ENCODE data around the gene VPS37D. TPM values are rescaled to one million over a fixed set of nuclear protein-coding genes. Genes with fewer than 3 reads are reported as not detected.
"Not testable (repeated sequence)": the region's sequence is repeated elsewhere in the genome, so short reads cannot be mapped to it uniquely, and the experiment has no call there.

Gene VPS37D
- total RNA-seq, 1 donor from 2014 or later = 6.6 TPM

DNA sequence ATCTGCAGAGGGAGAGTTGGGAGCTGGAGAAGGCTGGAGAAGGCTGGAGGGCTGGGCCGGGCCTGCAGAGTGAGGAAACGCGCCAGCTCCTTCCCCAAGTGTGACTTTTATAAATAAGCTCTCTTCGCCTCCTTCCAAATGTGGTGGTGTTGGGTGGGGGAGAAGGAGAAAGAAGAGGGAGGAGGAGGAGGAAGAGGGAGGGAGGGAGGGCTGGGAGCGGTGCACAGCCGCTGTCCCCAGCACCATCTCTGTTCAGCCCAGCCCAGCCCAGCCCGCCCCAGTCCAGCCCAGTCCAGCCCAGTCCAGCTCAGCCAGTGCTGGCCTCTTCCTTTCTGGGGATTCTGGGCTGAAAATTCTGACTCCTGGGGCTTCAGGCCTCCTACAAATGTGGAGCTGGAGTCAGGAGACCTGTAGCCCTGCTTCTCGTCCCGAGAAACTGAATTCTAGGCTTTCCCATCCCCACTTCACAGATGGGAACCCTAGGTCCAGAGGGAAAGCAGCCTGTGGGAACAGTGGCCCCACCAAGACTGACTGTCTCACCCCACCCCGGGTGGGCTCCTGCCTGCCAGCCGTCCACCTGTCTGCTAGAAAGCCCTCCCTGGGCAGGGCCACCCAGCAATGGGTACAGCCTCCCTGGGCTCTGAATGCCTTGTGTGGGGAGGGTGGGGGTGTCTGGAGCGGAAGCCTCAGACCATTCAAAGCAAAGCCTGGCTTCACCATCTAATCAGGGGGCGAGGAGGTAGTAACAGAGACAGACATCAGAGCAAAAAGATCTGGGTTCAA is 49.6 kb downstream of the VPS37D start:
- peaks cover 7% of the 10 kb centered on the region for H3K36me3 Mint-ChIP-seq (ENCODE audit: low read depth)
- no peak for DNase-seq (ENCODE audit: low spot score)
- peak overlapping the region; percentile 76 for H3K4me3 Mint-ChIP-seq (ENCODE audit: unreplicated experiment)
- TF ChIP-seq CTCF (IDR thresholded peaks at IDR 0.05) = no peak
- peaks cover 61% of the 10 kb centered on the region for H3K4me1 Mint-ChIP-seq (ENCODE audit: low read depth)
- H3K27me3 Mint-ChIP-seq (ENCODE audit: low read depth) = no peaks in the 10 kb centered on the region
- H3K9me3 Mint-ChIP-seq (ENCODE audit: low read depth) = no peaks in the 10 kb centered on the region
- peak overlapping the region; percentile 91 for H3K27ac Mint-ChIP-seq (ENCODE audit: unreplicated experiment)

DNA sequence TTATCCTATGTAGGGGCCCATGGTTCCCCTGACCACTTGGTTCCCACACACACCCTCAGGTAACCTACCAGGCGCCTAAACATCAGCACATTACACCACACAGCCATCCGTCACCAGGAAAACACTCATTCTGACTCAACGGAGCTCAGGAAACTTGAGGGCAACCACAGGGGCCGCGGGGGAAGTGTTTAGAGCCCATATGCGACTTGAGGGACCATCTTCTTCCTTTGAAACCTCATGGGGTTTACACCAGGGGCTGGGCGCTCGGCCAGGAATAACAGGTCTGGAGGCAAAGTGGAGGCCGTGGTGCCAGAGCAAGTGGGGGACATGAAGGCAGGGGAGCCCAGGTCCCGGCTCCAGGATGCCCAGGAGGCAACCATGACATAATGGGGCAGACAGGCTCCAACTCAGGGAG is 50.4 kb downstream of the VPS37D start:
- no peaks in the 10 kb centered on the region for H3K9me3 Mint-ChIP-seq (ENCODE audit: low read depth)
- H3K27ac Mint-ChIP-seq (ENCODE audit: unreplicated experiment) = peak overlapping the region; percentile 91
- peaks cover 3% of the 10 kb centered on the region for H3K36me3 Mint-ChIP-seq (ENCODE audit: low read depth)
- H3K4me1 Mint-ChIP-seq (ENCODE audit: low read depth) = peaks cover 57% of the 10 kb centered on the region
- no peak for DNase-seq (ENCODE audit: low spot score)
- H3K27me3 Mint-ChIP-seq (ENCODE audit: low read depth) = no peaks in the 10 kb centered on the region
- TF ChIP-seq CTCF (IDR thresholded peaks at IDR 0.05) = no peak
- peak overlapping the region; percentile 76 for H3K4me3 Mint-ChIP-seq (ENCODE audit: unreplicated experiment)

DNA sequence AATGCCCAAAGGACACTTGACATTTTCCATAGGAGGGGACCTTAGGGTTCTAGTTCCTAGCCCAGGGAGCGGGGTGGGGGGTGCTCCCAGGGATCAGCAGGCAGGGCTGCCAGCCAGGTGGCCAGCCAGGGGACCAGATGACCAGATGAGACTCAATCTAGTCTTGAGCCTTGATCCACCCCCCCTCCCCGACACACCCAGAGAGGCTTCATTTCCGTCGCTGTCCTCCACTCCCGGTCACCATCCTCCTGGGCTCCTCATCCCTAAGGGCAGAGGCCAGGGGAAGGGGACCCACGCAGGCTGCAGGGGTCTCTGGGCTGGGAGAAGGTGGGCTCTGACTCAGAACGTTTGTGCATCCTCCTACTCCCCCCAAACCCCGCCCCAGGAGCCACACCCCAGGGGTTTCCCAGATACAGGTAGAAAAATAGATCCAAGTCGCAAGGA is 50.8 kb downstream of the VPS37D start:
- peaks cover 55% of the 10 kb centered on the region for H3K4me1 Mint-ChIP-seq (ENCODE audit: low read depth)
- peak overlapping the region; percentile 76 for H3K4me3 Mint-ChIP-seq (ENCODE audit: unreplicated experiment)
- DNase-seq (ENCODE audit: low spot score) = no peak
- H3K27me3 Mint-ChIP-seq (ENCODE audit: low read depth) = no peaks in the 10 kb centered on the region
- H3K9me3 Mint-ChIP-seq (ENCODE audit: low read depth) = no peaks in the 10 kb centered on the region
- peak overlapping the region; percentile 91 for H3K27ac Mint-ChIP-seq (ENCODE audit: unreplicated experiment)
- no peaks in the 10 kb centered on the region for H3K36me3 Mint-ChIP-seq (ENCODE audit: low read depth)
- no peak for TF ChIP-seq CTCF (IDR thresholded peaks at IDR 0.05)

GRCh38 chr7:73718905-73719805 is 51.5 kb downstream of the VPS37D start, which contains the start of gene STX1A:
STX1A (minus strand) TSS chr7:73719669; CDS start chr7:73719631, 38 bp downstream.
- Mint-ChIP-seq H3K36me3 (ENCODE audit: low read depth) (no peaks in the 10 kb centered on the region), H3K9me3 (ENCODE audit: low read depth) (no peaks in the 10 kb centered on the region), H3K4me1 (ENCODE audit: low read depth) (peaks cover 55% of the 10 kb centered on the region), H3K27ac (ENCODE audit: unreplicated experiment) (peak within 1 kb of the TSS; percentile 91), H3K27me3 (ENCODE audit: low read depth) (no peaks in the 10 kb centered on the region), H3K4me3 (ENCODE audit: unreplicated experiment) (peak within 1 kb of the TSS; percentile 76)
- no peak for DNase-seq (ENCODE audit: low spot score)
- no peak for TF ChIP-seq CTCF (IDR thresholded peaks at IDR 0.05)

DNA sequence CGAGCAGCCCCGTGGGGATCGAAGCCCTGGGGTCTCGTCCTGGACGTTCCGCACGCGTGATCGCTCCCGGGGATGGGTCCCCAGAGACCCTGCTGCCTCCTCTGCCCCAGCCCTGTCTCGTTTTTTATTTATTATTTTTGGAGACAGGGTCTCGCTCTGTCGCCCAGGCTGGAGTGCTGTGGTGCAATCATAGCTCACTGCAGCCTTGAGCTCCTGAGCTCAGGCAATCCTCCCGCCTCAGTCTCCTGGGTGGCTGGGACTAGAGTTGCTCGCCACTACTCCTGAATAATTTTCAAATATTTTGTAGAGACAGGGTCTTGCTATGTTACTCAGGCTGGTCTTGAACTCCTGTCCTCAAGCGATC is 52.2 kb downstream of the VPS37D start:
- H3K27me3 Mint-ChIP-seq (ENCODE audit: low read depth) = no peaks in the 10 kb centered on the region
- H3K4me3 Mint-ChIP-seq (ENCODE audit: unreplicated experiment) = peak overlapping the region; percentile 61
- H3K4me1 Mint-ChIP-seq (ENCODE audit: low read depth) = peaks cover 55% of the 10 kb centered on the region
- H3K27ac Mint-ChIP-seq (ENCODE audit: unreplicated experiment) = peak overlapping the region; percentile 13
- no peak for DNase-seq (ENCODE audit: low spot score)
- no peaks in the 10 kb centered on the region for H3K36me3 Mint-ChIP-seq (ENCODE audit: low read depth)
- TF ChIP-seq CTCF (IDR thresholded peaks at IDR 0.05) = no peak
- no peaks in the 10 kb centered on the region for H3K9me3 Mint-ChIP-seq (ENCODE audit: low read depth)

DNA sequence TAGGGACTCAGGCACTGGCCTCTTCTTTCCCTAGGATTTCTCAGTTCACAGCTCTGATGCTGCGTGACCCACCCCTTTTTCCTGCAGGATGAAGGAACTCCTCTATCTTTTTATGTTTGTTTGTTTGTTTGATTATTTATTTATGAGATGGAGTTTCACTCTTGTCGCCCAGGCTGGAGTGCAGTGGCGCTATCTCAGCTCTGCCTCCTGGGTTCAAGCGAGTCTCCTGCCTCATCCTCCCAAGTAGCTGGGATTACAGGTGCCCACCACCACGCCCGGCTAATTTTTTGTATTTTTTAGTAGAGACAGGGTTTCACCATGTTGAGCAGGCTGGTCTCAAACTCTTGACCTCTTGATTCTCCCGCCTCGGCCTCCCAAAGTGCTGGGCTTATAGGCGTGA is 52.8 kb downstream of the VPS37D start:
- H3K27ac Mint-ChIP-seq (ENCODE audit: unreplicated experiment); H3K36me3 Mint-ChIP-seq (ENCODE audit: low read depth); H3K9me3 Mint-ChIP-seq (ENCODE audit: low read depth); H3K27me3 Mint-ChIP-seq (ENCODE audit: low read depth); DNase-seq (ENCODE audit: low spot score): not testable (repeated sequence)
- Mint-ChIP-seq H3K4me1 (ENCODE audit: low read depth) (peaks cover 52% of the 10 kb centered on the region), H3K4me3 (ENCODE audit: unreplicated experiment) (peak overlapping the region; percentile 61)

Measured in chondrocyte (in vitro differentiated cells).